KMS-11 (cell line): ENCODE measurements around the gene ATP5MK.
"Not testable (repeated sequence)": the region's sequence is repeated elsewhere in the genome, so short reads cannot be mapped to it uniquely, and the experiment has no call there.

Source experiments
- H2AFZ ChIP-seq: fragments of 200-600 bp; sonication (generic); 2 replicates; pipeline ENCODE4 v1.6.1; 2016; ENCODE audit warnings: antibody characterized with exemption, mixed run types, low read depth
- H3K27ac ChIP-seq: fragments of 200-600 bp; sonication (generic); 2 replicates; pipeline ENCODE4 v1.6.1; 2016; ENCODE audit warnings: mild to moderate bottlenecking, mixed run types
- H3K27me3 ChIP-seq: fragments of 200-600 bp; sonication (generic); 2 replicates; pipeline ENCODE4 v1.6.1; 2017; ENCODE audit warnings: mild to moderate bottlenecking, low read depth, mixed run types, moderate library complexity; ENCODE audit not compliant: insufficient read depth
- H3K36me3 ChIP-seq: fragments of 200-600 bp; sonication (generic); 2 replicates; pipeline ENCODE4 v1.6.1; 2017; ENCODE audit warnings: mild to moderate bottlenecking, mixed run types; ENCODE audit not compliant: insufficient read depth
- H3K4me1 ChIP-seq: fragments of 200-600 bp; sonication (generic); 2 replicates; pipeline ENCODE4 v1.6.1; 2016; ENCODE audit warnings: mild to moderate bottlenecking, low read depth, mixed run types; ENCODE audit not compliant: poor library complexity, severe bottlenecking
- H3K4me2 ChIP-seq: fragments of 200-600 bp; sonication (generic); 2 replicates; pipeline ENCODE4 v1.7.0; 2016; ENCODE audit warnings: mild to moderate bottlenecking, mixed run types
- H3K4me3 ChIP-seq: fragments of 200-600 bp; sonication (generic); IDR thresholded peaks from 2 replicates; pipeline ENCODE4 v1.6.1; 2017; ENCODE audit warnings: low read depth, low read length, mixed read lengths; ENCODE audit not compliant: insufficient read depth
- H3K79me2 ChIP-seq: fragments of 200-600 bp; sonication (generic); 2 replicates; pipeline ENCODE4 v1.6.1; 2016; ENCODE audit warnings: low read depth, mixed run types; ENCODE audit not compliant: insufficient read depth
- H3K9ac ChIP-seq: fragments of 200-600 bp; sonication (generic); 2 replicates; pipeline ENCODE4 v1.6.1; 2016; ENCODE audit warnings: mild to moderate bottlenecking, mixed run types
- H4K20me1 ChIP-seq: fragments of 200-600 bp; sonication (generic); 2 replicates; pipeline ENCODE4 v1.6.1; 2016; ENCODE audit warnings: mild to moderate bottlenecking, mixed run types; ENCODE audit not compliant: insufficient read depth
- TF ChIP-seq, protein P1 (sequence below): fragments of 200-600 bp; sonication (generic); conservative IDR thresholded peaks from 2 replicates; pipeline ENCODE4 v1.6.1; 2017; ENCODE audit warnings: low read depth, mild to moderate bottlenecking, antibody characterized with exemption, low read length, moderate library complexity, mixed read lengths

ATP5MK gene

DNA sequence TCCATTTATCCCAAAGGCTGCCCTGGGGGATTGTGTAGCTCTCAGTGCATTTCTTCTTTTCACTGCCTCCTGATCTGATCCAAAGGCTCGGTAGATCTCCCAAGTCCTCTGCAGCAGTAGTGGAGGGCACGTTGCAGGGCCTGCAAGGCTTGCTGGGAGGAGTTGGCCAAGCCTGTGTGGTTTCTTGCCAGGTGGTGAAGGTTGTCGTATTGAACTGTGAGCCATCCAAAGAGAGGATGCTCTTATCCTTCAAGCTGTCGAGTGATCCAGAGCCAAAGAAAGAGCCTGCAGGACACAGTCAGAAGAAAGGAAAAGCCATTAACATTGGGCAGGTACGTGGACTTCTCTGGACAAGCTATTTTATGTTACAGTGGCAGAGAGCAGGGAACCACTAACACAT is 21.3 kb upstream of the ATP5MK start:
- TF ChIP-seq, protein P1, sequence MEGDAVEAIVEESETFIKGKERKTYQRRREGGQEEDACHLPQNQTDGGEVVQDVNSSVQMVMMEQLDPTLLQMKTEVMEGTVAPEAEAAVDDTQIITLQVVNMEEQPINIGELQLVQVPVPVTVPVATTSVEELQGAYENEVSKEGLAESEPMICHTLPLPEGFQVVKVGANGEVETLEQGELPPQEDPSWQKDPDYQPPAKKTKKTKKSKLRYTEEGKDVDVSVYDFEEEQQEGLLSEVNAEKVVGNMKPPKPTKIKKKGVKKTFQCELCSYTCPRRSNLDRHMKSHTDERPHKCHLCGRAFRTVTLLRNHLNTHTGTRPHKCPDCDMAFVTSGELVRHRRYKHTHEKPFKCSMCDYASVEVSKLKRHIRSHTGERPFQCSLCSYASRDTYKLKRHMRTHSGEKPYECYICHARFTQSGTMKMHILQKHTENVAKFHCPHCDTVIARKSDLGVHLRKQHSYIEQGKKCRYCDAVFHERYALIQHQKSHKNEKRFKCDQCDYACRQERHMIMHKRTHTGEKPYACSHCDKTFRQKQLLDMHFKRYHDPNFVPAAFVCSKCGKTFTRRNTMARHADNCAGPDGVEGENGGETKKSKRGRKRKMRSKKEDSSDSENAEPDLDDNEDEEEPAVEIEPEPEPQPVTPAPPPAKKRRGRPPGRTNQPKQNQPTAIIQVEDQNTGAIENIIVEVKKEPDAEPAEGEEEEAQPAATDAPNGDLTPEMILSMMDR = no peak
- no peaks in the 10 kb centered on the region for H4K20me1 ChIP-seq
- no peak overlapping the region for H2AFZ ChIP-seq
- H3K27ac ChIP-seq = no peak overlapping the region
- no peak overlapping the region for H3K4me2 ChIP-seq
- H3K36me3 ChIP-seq = peaks cover 23% of the 10 kb centered on the region; the same call in 1 of the 2 replicates
- H3K4me1 ChIP-seq = no peaks in the 10 kb centered on the region
- H3K79me2 ChIP-seq = no peaks in the 10 kb centered on the region
- no peak overlapping the region for H3K9ac ChIP-seq
- no peaks in the 10 kb centered on the region for H3K27me3 ChIP-seq
- H3K4me3 ChIP-seq = no peak overlapping the region

DNA sequence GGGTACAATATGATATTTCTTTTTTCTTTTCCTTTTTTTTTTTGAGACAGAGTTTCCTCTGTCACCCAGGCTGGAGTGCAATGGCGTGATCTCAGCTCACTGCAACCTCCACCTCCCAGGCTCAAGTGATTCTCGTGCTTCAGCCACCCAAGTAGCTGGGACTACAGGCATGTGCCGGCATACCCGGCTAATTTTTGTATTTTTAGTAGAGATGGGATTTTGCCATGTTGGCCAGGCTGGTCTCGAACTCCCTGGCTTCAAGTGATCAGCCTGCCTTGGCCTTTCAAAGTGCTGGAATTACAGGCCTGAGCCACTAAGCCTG is 20.8 kb upstream of the ATP5MK start:
- H3K27ac ChIP-seq, H3K4me1 ChIP-seq, H3K9ac ChIP-seq, H3K4me3 ChIP-seq, H3K4me2 ChIP-seq, H3K79me2 ChIP-seq, H4K20me1 ChIP-seq, H2AFZ ChIP-seq, H3K27me3 ChIP-seq: not testable (repeated sequence)
- H3K36me3 ChIP-seq = peaks cover 23% of the 10 kb centered on the region; the same call in 1 of the 2 replicates
- TF ChIP-seq, protein P1 = peak; percentile 29; the same call in 1 of the 2 replicates

DNA sequence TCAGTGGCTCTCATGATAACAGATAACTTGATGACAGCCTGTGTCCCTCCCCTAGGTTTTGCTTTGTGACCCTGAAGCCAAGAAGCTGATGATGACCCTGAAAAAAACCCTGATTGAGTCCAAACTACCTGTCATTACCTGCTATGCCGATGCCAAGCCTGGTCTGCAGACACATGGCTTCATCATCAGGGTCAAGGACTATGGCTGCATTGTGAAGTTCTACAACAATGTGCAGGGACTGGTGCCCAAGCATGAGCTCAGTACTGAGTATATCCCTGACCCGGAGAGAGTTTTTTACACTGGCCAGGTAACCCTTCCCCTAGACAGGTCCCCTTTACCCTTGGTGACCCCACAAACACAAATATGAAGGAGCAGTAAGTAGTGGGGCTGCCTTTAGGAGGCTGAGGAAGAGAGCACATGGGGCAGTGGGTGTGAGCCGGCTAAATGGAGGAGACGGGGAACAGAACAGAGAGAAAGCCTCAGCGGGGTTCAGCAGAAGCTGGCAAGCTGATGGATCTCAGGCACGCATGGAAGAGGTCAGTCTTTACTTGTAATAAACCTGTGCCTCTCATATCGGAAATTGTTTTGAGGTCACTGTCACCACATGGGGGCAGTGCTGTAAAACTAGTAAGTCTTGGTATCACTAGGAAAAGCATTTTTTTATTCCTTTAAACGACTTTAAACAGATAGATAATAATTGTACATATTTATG is 20.3 kb upstream of the ATP5MK start:
- Histone ChIP-seq H4K20me1 (no peaks in the 10 kb centered on the region), H3K36me3 (peaks cover 23% of the 10 kb centered on the region; the same call in 1 of the 2 replicates), H3K79me2 (no peaks in the 10 kb centered on the region), H3K27ac (no peak overlapping the region), H2AFZ (no peak overlapping the region), H3K9ac (no peak overlapping the region), H3K4me3 (no peak overlapping the region), H3K4me2 (no peak overlapping the region), H3K27me3 (no peaks in the 10 kb centered on the region), H3K4me1 (no peaks in the 10 kb centered on the region)
- TF ChIP-seq, protein P1 = peak; percentile 70

DNA sequence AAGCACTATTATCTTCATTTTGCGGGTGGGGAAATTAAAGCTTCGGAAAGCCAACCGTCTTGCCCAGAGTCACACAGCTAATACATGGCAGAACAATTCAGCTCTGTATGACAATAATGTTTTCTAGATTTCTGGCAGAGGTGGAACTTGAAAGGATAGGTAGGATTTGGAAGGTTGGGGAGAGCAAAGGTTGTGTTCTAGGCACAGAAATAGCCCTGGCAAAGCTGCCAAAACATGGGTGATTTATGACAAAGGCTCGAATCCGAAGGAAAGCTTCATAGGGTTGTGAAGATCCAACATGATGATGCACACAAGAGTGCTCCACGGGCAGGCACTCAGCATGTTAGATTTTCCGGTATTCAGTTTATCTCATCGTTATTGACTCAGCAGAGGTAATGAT is 19.3 kb upstream of the ATP5MK start:
- H2AFZ ChIP-seq = no peak overlapping the region
- H3K79me2 ChIP-seq = no peaks in the 10 kb centered on the region
- H3K36me3 ChIP-seq = peaks cover 27% of the 10 kb centered on the region; the same call in 1 of the 2 replicates
- no peaks in the 10 kb centered on the region for H4K20me1 ChIP-seq
- no peak overlapping the region for H3K4me3 ChIP-seq
- no peak overlapping the region for H3K27ac ChIP-seq
- TF ChIP-seq, protein P1 = no peak
- H3K9ac ChIP-seq = no peak overlapping the region
- H3K27me3 ChIP-seq = no peaks in the 10 kb centered on the region
- no peaks in the 10 kb centered on the region for H3K4me1 ChIP-seq
- no peak overlapping the region for H3K4me2 ChIP-seq
